Fibroblast of mammary gland (primary cell): ENCODE results near the gene WARS2.

ENCODE experiments used
- DNase-seq: peaks from one replicate; pipeline ENCODE4 v3.0.0-alpha.2; 2010; ENCODE audit warnings: low read depth
- H3K4me3 ChIP-seq: 2 replicates; pipeline ENCODE4 v1.5.1; 2011; ENCODE audit warnings: low read depth, mild to moderate bottlenecking, low read length, moderate library complexity; ENCODE audit not compliant: control insufficient read depth
- CTCF ChIP-seq: conservative IDR thresholded peaks from 2 replicates; pipeline ENCODE4 v1.5.1; 2011; ENCODE audit warnings: low read depth, low read length, inconsistent platforms; ENCODE audit not compliant: control insufficient read depth, insufficient read depth

WARS2 gene

DNA sequence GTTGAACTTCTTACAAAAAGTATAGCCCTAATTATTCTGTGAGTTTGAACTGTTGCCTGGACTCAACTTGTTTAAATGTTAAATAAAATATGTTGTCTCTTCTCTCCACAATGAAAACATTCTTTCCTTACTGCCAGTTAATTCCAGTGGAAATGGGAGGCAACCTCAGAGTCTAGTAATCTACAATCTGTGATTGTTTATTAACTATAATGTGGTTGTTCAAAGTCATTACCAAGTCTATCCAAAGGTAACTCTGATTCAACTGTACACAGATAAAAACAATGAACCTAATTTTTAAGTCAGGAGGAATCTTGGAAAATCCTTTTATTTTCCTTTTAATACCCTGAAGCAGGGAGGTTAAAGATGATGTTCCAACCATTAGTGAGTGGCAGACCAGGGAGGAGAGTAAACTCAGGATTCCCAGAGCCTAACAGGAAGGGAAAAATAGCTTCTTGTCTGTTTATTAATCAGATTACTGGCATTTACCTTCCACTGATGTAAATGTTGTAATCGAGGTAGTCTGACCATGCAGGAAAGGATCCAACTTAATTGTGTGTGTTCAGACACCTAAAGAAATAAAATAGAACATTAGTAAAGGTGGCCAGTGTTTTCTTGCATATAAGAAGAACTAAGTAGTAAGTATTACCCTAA lies 95.2 kb downstream of the WARS2 start:
- no peak overlapping the region for H3K4me3 ChIP-seq
- TF ChIP-seq CTCF = no peak
- DNase-seq = no peak

DNA sequence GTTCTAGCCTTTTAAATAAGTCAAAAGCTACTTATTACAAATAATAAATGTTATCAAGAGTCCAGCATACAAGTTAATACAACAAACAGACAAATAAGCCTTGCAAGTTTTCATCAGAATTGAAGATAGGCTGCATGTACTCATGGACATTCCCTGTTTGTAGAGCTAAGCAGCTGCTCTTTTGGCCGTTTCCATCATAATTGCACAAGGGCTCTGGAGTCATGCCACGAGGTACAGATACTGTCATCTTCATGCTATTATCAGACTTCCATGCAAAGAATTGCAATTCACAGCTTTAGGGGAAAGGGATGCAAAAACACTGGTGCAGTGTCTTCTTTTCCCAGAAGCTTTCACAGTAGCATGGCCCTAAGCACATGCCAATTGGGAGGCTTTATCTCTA lies 99.5 kb downstream of the WARS2 start:
- H3K4me3 ChIP-seq = no peak overlapping the region
- DNase-seq = peak; percentile 84
- TF ChIP-seq CTCF = no peak

GRCh38 chr1:119040489-119040888 lies 100.0 kb downstream of the WARS2 start:
- peak; percentile 28 for DNase-seq
- no peak for TF ChIP-seq CTCF
- H3K4me3 ChIP-seq = no peak overlapping the region

- no peak overlapping the region for H3K4me3 ChIP-seq
- TF ChIP-seq CTCF = no peak
- no peak for DNase-seq
These were observed 102.1 kb downstream of the WARS2 start for GRCh38 chr1:119038363-119038762.

GRCh38 chr1:119034359-119034758 lies 106.1 kb downstream of the WARS2 start:
- H3K4me3 ChIP-seq = no peak overlapping the region
- TF ChIP-seq CTCF = no peak
- no peak for DNase-seq

DNA sequence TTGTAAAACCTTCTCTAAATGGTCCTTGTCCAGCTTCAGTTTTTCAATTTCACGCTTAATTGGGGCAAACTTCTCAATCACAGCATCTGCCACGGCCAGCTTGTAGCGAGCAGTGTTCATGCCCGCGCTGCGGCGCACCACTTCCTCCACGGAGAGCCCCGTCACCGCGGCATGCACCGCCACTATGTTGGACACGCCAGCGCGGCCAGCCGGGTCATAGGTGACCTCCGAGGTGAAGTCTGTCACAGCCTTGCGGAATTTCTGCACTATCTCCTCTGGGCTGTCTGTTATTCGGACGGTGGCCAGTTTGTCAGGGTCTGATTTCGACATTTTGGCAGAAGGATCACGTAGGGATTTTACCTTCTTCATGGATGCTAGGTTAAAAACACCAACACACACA lies 107.5 kb downstream of the WARS2 start:
- DNase-seq = no peak
- H3K4me3 ChIP-seq = no peak overlapping the region
- TF ChIP-seq CTCF = no peak

GRCh38 chr1:119027759-119028158 lies 112.7 kb downstream of the WARS2 start:
- no peak for TF ChIP-seq CTCF
- no peak overlapping the region for H3K4me3 ChIP-seq
- no peak for DNase-seq
